ENCODE results near the gene ADARB2.

The ADARB2 gene

GRCh38 chr10:1127629-1128028, 609.7 kb downstream of the ADARB2 start:
- DNase-seq (ENCODE audit: low read depth in 2 of 3, low spot score in 2 of 3) = no peak
